DOHH2 (cell line): ENCODE results near the gene PYCR2.

Experiments used
- H3F3A ChIP-seq: fragments of 200-600 bp; sonication (generic), shearing (Covaris generic); 2 replicates; pipeline ENCODE4 v1.6.0; 2016; ENCODE audit warnings: antibody characterized with exemption, mild to moderate bottlenecking; ENCODE audit not compliant: control insufficient read depth, insufficient read depth
- H3K27ac ChIP-seq: fragments of 200-600 bp; sonication (generic); 2 replicates; pipeline ENCODE4 v1.5.1; 2014; ENCODE audit warnings: low read depth, mild to moderate bottlenecking, low read length, moderate library complexity
- H3K27me3 ChIP-seq: fragments of 200-600 bp; sonication (generic); 2 replicates; pipeline ENCODE4 v1.6.1; 2014; ENCODE audit warnings: mild to moderate bottlenecking, low read length, mixed read lengths; ENCODE audit not compliant: control insufficient read depth
- H3K36me3 ChIP-seq: fragments of 200-600 bp; sonication (generic); 2 replicates; pipeline ENCODE4 v1.6.1; 2014; ENCODE audit warnings: mild to moderate bottlenecking, low read length, moderate library complexity, mixed read lengths; ENCODE audit not compliant: control insufficient read depth
- H3K4me1 ChIP-seq: fragments of 200-600 bp; sonication (generic); 2 replicates; pipeline ENCODE4 v1.6.1; 2014; ENCODE audit warnings: mild to moderate bottlenecking, low read length, mixed read lengths; ENCODE audit not compliant: control insufficient read depth
- H3K4me2 ChIP-seq: fragments of 200-600 bp; sonication (generic); 2 replicates; pipeline ENCODE4 v1.6.0; 2014; ENCODE audit warnings: mild to moderate bottlenecking, low read length, moderate library complexity
- H3K4me3 ChIP-seq: fragments of 200-600 bp; sonication (generic); 2 replicates; pipeline ENCODE4 v1.5.1; 2014; ENCODE audit warnings: mild to moderate bottlenecking, low read length, mixed read lengths
- H3K79me2 ChIP-seq: fragments of 200-600 bp; sonication (generic); 2 replicates; pipeline ENCODE4 v1.6.1; 2014; ENCODE audit warnings: mild to moderate bottlenecking, low read length, mixed read lengths; ENCODE audit not compliant: control insufficient read depth
- H3K9me2 ChIP-seq: fragments of 200-600 bp; sonication (generic); replicated peaks from 2 replicates; pipeline ENCODE4 v1.6.1; 2014; ENCODE audit warnings: mild to moderate bottlenecking, low read length, mixed read lengths; ENCODE audit not compliant: control insufficient read depth
- H3K9me3 ChIP-seq: fragments of 200-600 bp; sonication (generic); 2 replicates; pipeline ENCODE4 v1.6.1; 2014; ENCODE audit warnings: antibody characterized with exemption, low read length, mixed read lengths; ENCODE audit not compliant: control insufficient read depth, insufficient read depth
- H4K20me1 ChIP-seq: fragments of 200-600 bp; sonication (generic); 2 replicates; pipeline ENCODE4 v1.6.0; 2014; ENCODE audit warnings: low read depth, mild to moderate bottlenecking, antibody characterized with exemption, low read length, moderate library complexity; ENCODE audit not compliant: control insufficient read depth, insufficient read depth
- CTCF ChIP-seq: fragments of 200-600 bp; sonication (generic); IDR thresholded peaks from one replicate; pipeline ENCODE4 v1.5.1; 2014; ENCODE audit warnings: antibody characterized with exemption, mild to moderate bottlenecking, low read depth, low read length; ENCODE audit not compliant: poor library complexity, severe bottlenecking
- EZH2phosphoT487 ChIP-seq: fragments of 200-600 bp; sonication (generic); IDR thresholded peaks from 2 replicates; pipeline ENCODE4 v1.6.1; 2017; ENCODE audit warnings: borderline replicate concordance, mild to moderate bottlenecking, antibody characterized with exemption, low read length, moderate library complexity, mixed read lengths

Gene PYCR2

DNA sequence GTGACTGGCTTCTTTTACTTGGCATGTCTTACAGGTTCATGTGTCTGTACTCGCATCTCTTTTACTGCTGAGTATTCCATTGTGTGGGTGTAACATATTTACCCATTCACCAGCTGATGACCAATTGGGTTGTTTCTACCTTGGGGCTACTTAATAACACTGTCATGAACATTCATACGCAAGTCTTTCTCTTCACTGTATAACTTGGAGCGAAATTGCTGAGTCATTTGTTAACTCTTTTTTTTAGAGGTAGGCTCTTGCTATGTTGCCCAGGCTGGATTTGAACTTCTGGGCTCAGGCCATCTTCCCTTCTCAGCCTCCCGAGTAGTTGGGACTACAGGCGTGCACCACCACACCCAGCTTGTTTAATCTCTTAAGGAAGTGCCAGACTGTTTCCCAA is 6.5 kb downstream of the PYCR2 start:
- Histone ChIP-seq H3K79me2 (peaks cover 12% of the 10 kb centered on the region), H3K4me3 (no peak overlapping the region), H3K4me1 (peaks cover 5% of the 10 kb centered on the region), H3K9me2 (no peaks in the 10 kb centered on the region), H3K4me2 (no peak overlapping the region), H3K27me3 (no peaks in the 10 kb centered on the region), H3F3A (peaks cover 3% of the 10 kb centered on the region; the same call in 1 of the 2 replicates), H3K27ac (no peak overlapping the region), H4K20me1 (no peaks in the 10 kb centered on the region), H3K9me3 (no peaks in the 10 kb centered on the region), H3K36me3 (peaks cover 49% of the 10 kb centered on the region)
- TF ChIP-seq EZH2phosphoT487 (no peak), CTCF (no peak)

DNA sequence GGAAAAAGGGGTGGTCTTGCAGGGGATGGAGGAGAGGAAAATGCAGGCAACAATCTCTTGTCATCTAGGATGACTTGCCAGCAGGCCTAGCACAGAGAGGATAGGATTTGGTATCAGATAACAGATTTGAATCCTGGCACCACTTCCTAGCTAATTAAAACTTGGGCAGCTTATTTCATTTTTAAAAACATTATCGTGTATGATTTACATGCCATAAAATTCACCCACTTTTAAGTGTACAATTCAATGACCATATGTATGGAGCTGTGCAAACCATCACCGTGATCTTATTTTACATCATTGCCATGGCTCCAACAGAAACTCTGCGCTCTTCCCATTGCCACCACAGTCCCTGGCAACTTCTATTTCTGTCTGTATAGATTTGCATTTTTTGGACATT is 6.9 kb downstream of the PYCR2 start:
- Histone ChIP-seq H3K4me3 (no peak overlapping the region), H3K36me3 (peaks cover 45% of the 10 kb centered on the region), H3K27ac (no peak overlapping the region), H3F3A (peaks cover 3% of the 10 kb centered on the region; the same call in 1 of the 2 replicates), H3K79me2 (peaks cover 7% of the 10 kb centered on the region), H3K4me1 (peaks cover 1% of the 10 kb centered on the region), H3K9me2 (no peaks in the 10 kb centered on the region), H3K4me2 (no peak overlapping the region), H3K9me3 (no peaks in the 10 kb centered on the region), H3K27me3 (no peaks in the 10 kb centered on the region), H4K20me1 (no peaks in the 10 kb centered on the region)
- TF ChIP-seq EZH2phosphoT487 (no peak), CTCF (no peak)

DNA sequence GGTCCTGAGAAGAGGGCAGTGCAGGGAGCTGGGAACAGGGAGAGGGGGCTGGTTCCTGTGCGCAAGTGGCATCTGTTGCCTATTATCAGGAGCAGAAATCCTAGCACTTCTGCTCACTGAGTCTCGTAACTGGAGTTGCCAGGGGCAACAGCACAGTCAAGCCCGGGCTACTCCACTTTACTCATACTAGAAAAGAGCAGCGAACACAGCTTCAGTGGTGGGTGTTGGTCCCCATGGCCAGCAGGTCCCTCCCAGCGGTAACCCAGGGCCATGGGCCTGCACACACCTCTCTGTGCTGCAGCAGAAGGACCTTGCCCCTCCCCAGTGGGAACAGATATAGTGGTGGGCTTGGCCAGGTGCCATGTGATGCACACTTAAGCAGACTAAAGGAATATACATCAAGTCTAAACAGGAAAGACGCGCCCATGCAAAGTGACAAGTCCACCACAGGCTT is 8.5 kb downstream of the PYCR2 start:
- H3K9me2 ChIP-seq, result no peaks in the 10 kb centered on the region
- H4K20me1 ChIP-seq, result no peaks in the 10 kb centered on the region
- peaks cover 30% of the 10 kb centered on the region for H3K36me3 ChIP-seq
- no peaks in the 10 kb centered on the region for H3K79me2 ChIP-seq
- no peak overlapping the region for H3K27ac ChIP-seq
- no peaks in the 10 kb centered on the region for H3K27me3 ChIP-seq
- no peak overlapping the region for H3K4me2 ChIP-seq
- H3F3A ChIP-seq, result peaks cover 3% of the 10 kb centered on the region; the same call in 1 of the 2 replicates
- H3K4me3 ChIP-seq, result no peak overlapping the region
- no peaks in the 10 kb centered on the region for H3K9me3 ChIP-seq
- TF ChIP-seq CTCF (no peak), EZH2phosphoT487 (no peak)
- no peaks in the 10 kb centered on the region for H3K4me1 ChIP-seq

GRCh38 chr1:225914947-225915346 is 9.1 kb downstream of the PYCR2 start:
- Histone ChIP-seq H3K9me2 (no peaks in the 10 kb centered on the region), H3K4me1 (no peaks in the 10 kb centered on the region), H3K27ac (no peak overlapping the region), H3K9me3 (no peaks in the 10 kb centered on the region), H3F3A (peaks cover 3% of the 10 kb centered on the region; the same call in 1 of the 2 replicates), H3K79me2 (no peaks in the 10 kb centered on the region), H3K36me3 (peaks cover 25% of the 10 kb centered on the region), H3K27me3 (no peaks in the 10 kb centered on the region), H3K4me3 (no peak overlapping the region), H4K20me1 (no peaks in the 10 kb centered on the region), H3K4me2 (no peak overlapping the region)
- TF ChIP-seq EZH2phosphoT487 (no peak), CTCF (no peak)
